ENCODE measurements around the gene UST. TPM values are rescaled to one million over a fixed set of nuclear protein-coding genes. Genes with fewer than 3 reads are reported as not detected.

Gene UST
- total and polyA plus RNA-seq, 2 of the 8 experiments (the other 6 are each of a cell fraction or from before 2014, with no cell fraction given): 13.5 to 34.5 TPM

DNA sequence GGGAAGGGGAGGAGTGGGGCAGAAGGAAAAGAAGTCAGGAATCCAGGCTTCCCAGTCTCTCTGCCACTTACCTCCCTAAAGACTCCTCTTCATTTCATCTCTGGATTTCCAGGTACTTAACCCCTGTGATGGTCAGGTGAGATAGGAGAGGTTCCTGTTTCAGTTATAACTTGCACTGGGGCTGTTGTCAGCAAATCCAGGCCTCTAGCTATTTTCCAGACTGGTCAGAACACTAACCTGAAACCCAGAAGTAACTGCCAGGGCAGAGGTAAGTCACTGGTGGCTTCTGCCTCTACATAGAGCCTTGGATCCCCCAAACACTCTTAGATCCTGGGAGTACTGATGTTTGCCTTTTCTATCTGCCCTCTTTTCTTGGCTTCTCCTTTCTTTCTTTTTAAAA is 337.2 kb downstream of the UST start (continued):
- TF ChIP-seq KDM4A (IDR thresholded peaks at IDR 0.05; ENCODE audit: low read depth, low read length, severe bottlenecking) (no peak), CEBPB (IDR thresholded peaks at IDR 0.05; ENCODE audit: low read depth, low read length) (no peak), NRF1 (IDR thresholded peaks at IDR 0.05; ENCODE audit: low read depth, low read length) (no peak), MAX (IDR thresholded peaks at IDR 0.05) (no peak)

Measured in H1 (cell line).